Mesenchymal stem cell (in vitro differentiated cells and primary cell): ENCODE results near the gene PARP12.

ENCODE experiments used
- DNase-seq: peaks from one replicate; pipeline ENCODE4 v3.0.0-alpha.2; 2013
- H2AFZ ChIP-seq: one replicate; pipeline ENCODE4 v1.6.1; 2013; ENCODE audit warnings: low read depth, mild to moderate bottlenecking, control low read depth, inconsistent platforms, low read length, moderate library complexity
- H2AK5ac ChIP-seq: 2 replicates; pipeline ENCODE4 v1.6.1; 2013; ENCODE audit warnings: low read length, moderate library complexity, mild to moderate bottlenecking, inconsistent platforms; ENCODE audit not compliant: severe bottlenecking
- H2BK120ac ChIP-seq: one replicate; pipeline ENCODE4 v1.6.1; 2013; ENCODE audit warnings: low read depth, mild to moderate bottlenecking, inconsistent platforms, low read length, moderate library complexity
- H2BK12ac ChIP-seq, 2 experiments: one replicate each; pipeline ENCODE4 v1.6.1; 2013; ENCODE audit warnings: inconsistent platforms in 2 of 2, low read length in 2 of 2, mild to moderate bottlenecking in 2 of 2, moderate library complexity in 2 of 2, control low read depth in 1 of 2
- H2BK15ac ChIP-seq: one replicate; pipeline ENCODE4 v1.6.1; 2013; ENCODE audit warnings: mild to moderate bottlenecking, low read depth, inconsistent platforms; ENCODE audit not compliant: poor library complexity, severe bottlenecking
- H2BK5ac ChIP-seq: 2 replicates; pipeline ENCODE4 v1.6.1; 2013; ENCODE audit warnings: low read depth, mild to moderate bottlenecking, low read length, control low read depth, inconsistent platforms; ENCODE audit not compliant: poor library complexity, severe bottlenecking
- H3K14ac ChIP-seq, 2 experiments: one replicate each; pipeline ENCODE4 v1.6.1; 2013; ENCODE audit warnings: inconsistent platforms in 2 of 2, low read length in 2 of 2, control low read depth in 1 of 2, mild to moderate bottlenecking in 1 of 2, moderate library complexity in 1 of 2
- H3K18ac ChIP-seq, 2 experiments: one replicate each; pipeline ENCODE4 v1.6.1; 2013; ENCODE audit warnings: inconsistent platforms in 2 of 2, low read length in 2 of 2, control low read depth in 1 of 2, low read depth in 1 of 2, mild to moderate bottlenecking in 1 of 2
- H3K23ac ChIP-seq, 2 experiments: one replicate each; pipeline ENCODE4 v1.6.1; 2013; ENCODE audit warnings: inconsistent platforms in 2 of 2, low read length in 2 of 2, mild to moderate bottlenecking in 2 of 2, moderate library complexity in 2 of 2, control low read depth in 1 of 2
- H3K27ac ChIP-seq: 2 replicates; pipeline ENCODE4 v1.5.1; 2013; ENCODE audit warnings: mild to moderate bottlenecking, moderate library complexity, low read length, control low read depth, inconsistent platforms; ENCODE audit not compliant: poor library complexity, severe bottlenecking
- H3K27me3 ChIP-seq, 2 experiments: 2 replicates each; pipeline versions ENCODE4 v1.6.1 to v1.7.0; 2013; ENCODE audit warnings: low read length in 2 of 2, mild to moderate bottlenecking in 2 of 2, moderate library complexity in 2 of 2, control low read depth in 1 of 2, inconsistent platforms in 1 of 2; ENCODE audit not compliant: control insufficient read depth in 1 of 2, insufficient read depth in 1 of 2
- H3K36me3 ChIP-seq, 2 experiments: 2 replicates each; pipeline versions ENCODE4 v1.6.1 to v1.7.0; 2013; ENCODE audit warnings: low read length in 2 of 2, control low read depth in 1 of 2, inconsistent platforms in 1 of 2, low read depth in 1 of 2, mild to moderate bottlenecking in 1 of 2; ENCODE audit not compliant: insufficient read depth in 2 of 2, control insufficient read depth in 1 of 2
- H3K4ac ChIP-seq, 2 experiments: one replicate each; pipeline ENCODE4 v1.6.1; 2013; ENCODE audit warnings: inconsistent platforms in 2 of 2, low read length in 2 of 2, mild to moderate bottlenecking in 2 of 2, moderate library complexity in 2 of 2, control low read depth in 1 of 2, low read depth in 1 of 2
- H3K4me1 ChIP-seq: 2 replicates; pipeline ENCODE4 v1.6.1; 2013; ENCODE audit warnings: low read depth, low read length, control low read depth; ENCODE audit not compliant: control insufficient read depth, insufficient read depth
- H3K4me2 ChIP-seq: 2 replicates; pipeline ENCODE4 v1.6.1; 2013; ENCODE audit warnings: low read length, mild to moderate bottlenecking, inconsistent platforms; ENCODE audit not compliant: poor library complexity, severe bottlenecking
- H3K4me3 ChIP-seq, 2 experiments: 2 replicates each; pipeline versions ENCODE4 v1.5.1 to v1.7.0; 2013; ENCODE audit warnings: low read length in 2 of 2, mild to moderate bottlenecking in 2 of 2, control low read depth in 1 of 2, low read depth in 1 of 2; ENCODE audit not compliant: insufficient read depth in 1 of 2
- H3K79me1 ChIP-seq: replicated peaks from 2 replicates; pipeline ENCODE4 v1.6.1; 2013; ENCODE audit warnings: mild to moderate bottlenecking, control low read depth, low read length, inconsistent platforms; ENCODE audit not compliant: poor library complexity, severe bottlenecking
- H3K9ac ChIP-seq: 2 replicates; pipeline ENCODE4 v1.7.0; 2013; ENCODE audit warnings: mild to moderate bottlenecking, low read length, moderate library complexity
- H3K9me3 ChIP-seq: 2 replicates; pipeline ENCODE4 v1.7.0; 2013; ENCODE audit warnings: mild to moderate bottlenecking, low read length; ENCODE audit not compliant: control insufficient read depth
- H4K8ac ChIP-seq: one replicate; pipeline ENCODE4 v1.6.1; 2013; ENCODE audit warnings: inconsistent platforms, mild to moderate bottlenecking, low read length, moderate library complexity
- H4K91ac ChIP-seq: one replicate; pipeline ENCODE4 v1.6.1; 2013; ENCODE audit warnings: mild to moderate bottlenecking, low read length, inconsistent platforms
- WGBS: methylation state at CpG from one replicate; pipeline ENCODE4 v1.1.7; 2013; ENCODE audit warnings: mixed read lengths; 5-methylcytosine and 5-hydroxymethylcytosine counted together

Gene PARP12

DNA sequence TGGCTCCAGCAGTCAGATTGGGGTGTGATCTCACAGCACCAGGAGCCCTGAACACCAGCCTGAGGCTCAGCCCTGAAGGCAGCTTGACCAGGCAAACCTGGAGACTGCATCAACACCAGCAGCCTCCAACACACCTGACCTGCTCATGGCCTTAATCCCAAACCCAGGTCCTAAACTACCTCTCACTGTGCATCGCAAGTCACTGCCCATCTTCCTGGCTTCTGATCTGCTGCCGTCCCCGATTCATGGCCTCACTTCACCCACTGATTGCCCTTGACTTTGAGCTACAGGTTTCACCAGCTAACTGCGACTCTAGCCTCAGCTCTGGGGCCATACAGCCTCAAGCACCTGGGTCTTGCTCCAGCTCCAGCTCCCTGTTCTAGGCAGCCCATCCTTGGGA, 49.1 kb downstream of the PARP12 start:
- Histone ChIP-seq H2BK12ac (no peak overlapping the region), H3K79me1 (no peaks in the 10 kb centered on the region), H2BK120ac (no peak overlapping the region), H4K91ac (no peak overlapping the region), H2BK15ac (no peak overlapping the region), H3K9me3 (no peaks in the 10 kb centered on the region), H2AFZ (no peak overlapping the region), H3K4me1 (no peaks in the 10 kb centered on the region), H3K36me3 (no peaks in the 10 kb centered on the region), H2BK5ac (no peak overlapping the region), H3K4me2 (no peak overlapping the region), H3K27me3 (peaks cover 32 to 47% of the 10 kb centered on the region in 2 experiments), H2AK5ac (no peak overlapping the region), H3K9ac (no peak overlapping the region), H3K23ac (no peak overlapping the region), H3K4me3 (no peak overlapping the region), H3K27ac (no peak overlapping the region), H3K14ac (no peak overlapping the region), H4K8ac (no peak overlapping the region), H3K4ac (no peak overlapping the region), H3K18ac (no peak overlapping the region)
- DNase-seq = no peak
- WGBS = 94% methylated on average over 4 of the region's 4 CpGs

GRCh38 chr7:140010194-140010895, 52.4 kb downstream of the PARP12 start:
- H2AFZ ChIP-seq = no peak overlapping the region
- DNase-seq = no peak
- no peak overlapping the region for H3K14ac ChIP-seq
- no peak overlapping the region for H3K23ac ChIP-seq
- H3K36me3 ChIP-seq = no peaks in the 10 kb centered on the region
- H3K4me1 ChIP-seq = no peaks in the 10 kb centered on the region
- no peak overlapping the region for H3K4me2 ChIP-seq
- no peak overlapping the region for H4K8ac ChIP-seq
- no peaks in the 10 kb centered on the region for H3K9me3 ChIP-seq
- no peak overlapping the region for H4K91ac ChIP-seq
- no peak overlapping the region for H2BK5ac ChIP-seq
- H2BK15ac ChIP-seq = no peak overlapping the region
- no peak overlapping the region for H2BK120ac ChIP-seq
- H3K18ac ChIP-seq = no peak overlapping the region
- WGBS = 79% methylated on average over 8 of the region's 9 CpGs
- H3K27me3 ChIP-seq = peaks cover 29 to 50% of the 10 kb centered on the region in 2 experiments
- no peaks in the 10 kb centered on the region for H3K79me1 ChIP-seq
- no peak overlapping the region for H3K27ac ChIP-seq
- H3K9ac ChIP-seq = no peak overlapping the region
- H3K4ac ChIP-seq = no peak overlapping the region
- no peak overlapping the region for H2BK12ac ChIP-seq
- no peak overlapping the region for H2AK5ac ChIP-seq
- H3K4me3 ChIP-seq = no peak overlapping the region

- Histone ChIP-seq H3K23ac (no peak overlapping the region), H3K4ac (no peak overlapping the region), H3K14ac (no peak overlapping the region), H3K27me3 (peaks cover 25 to 46% of the 10 kb centered on the region in 2 experiments), H3K18ac (no peak overlapping the region), H2BK12ac (no peak overlapping the region), H3K4me1 (no peaks in the 10 kb centered on the region), H2BK5ac (no peak overlapping the region), H2AK5ac (no peak overlapping the region), H2BK120ac (no peak overlapping the region), H3K9ac (no peak overlapping the region), H2AFZ (no peak overlapping the region), H3K9me3 (no peaks in the 10 kb centered on the region), H3K4me2 (no peak overlapping the region), H4K8ac (no peak overlapping the region), H4K91ac (no peak overlapping the region), H3K36me3 (no peaks in the 10 kb centered on the region), H2BK15ac (no peak overlapping the region), H3K27ac (no peak overlapping the region), H3K79me1 (no peaks in the 10 kb centered on the region), H3K4me3 (no peak overlapping the region)
- no peak for DNase-seq
- WGBS = 80% methylated on average over 11 of the region's 11 CpGs
These were observed 53.0 kb downstream of the PARP12 start for GRCh38 chr7:140009735-140010134.

DNA sequence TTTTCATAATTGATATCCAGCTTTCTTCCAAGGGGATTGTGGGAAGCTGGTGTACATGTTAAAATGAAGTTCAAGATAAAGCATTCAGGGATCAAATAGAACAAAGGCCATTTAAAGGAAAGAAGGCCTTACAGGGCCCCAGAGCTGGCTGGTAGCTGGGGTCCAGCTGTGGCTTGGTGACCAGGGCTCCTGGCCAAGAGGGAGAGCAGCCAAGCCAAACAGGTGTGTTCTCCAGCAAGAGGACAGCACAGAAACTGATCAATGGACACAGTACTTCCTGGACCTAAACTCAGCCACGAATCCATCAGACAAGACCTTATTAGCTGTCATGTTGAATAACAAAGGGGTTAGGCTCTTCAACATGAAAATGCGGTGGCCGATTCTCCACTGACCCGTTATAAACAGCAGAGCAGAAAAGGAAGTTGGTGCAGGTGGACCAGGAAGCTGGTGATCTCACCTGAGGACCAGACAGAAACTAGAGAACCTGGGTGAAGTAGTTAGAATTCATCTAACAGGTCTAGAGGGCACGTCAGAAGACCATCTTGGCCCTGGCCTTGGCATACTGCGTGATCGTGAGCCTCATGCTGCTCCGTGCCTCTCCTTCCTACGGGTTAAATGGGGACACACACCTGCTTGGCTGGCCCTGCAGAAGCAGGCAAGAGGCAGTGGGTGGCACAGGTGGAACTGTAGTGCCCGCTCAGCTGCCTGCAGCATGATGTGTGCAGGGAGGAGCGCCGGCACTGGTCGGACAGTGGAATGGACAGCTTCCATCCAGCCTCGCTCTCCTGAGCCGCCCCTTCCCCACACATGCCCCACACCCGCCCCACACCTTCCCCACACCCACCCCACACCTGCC, 53.8 kb downstream of the PARP12 start:
- no peak overlapping the region for H2AK5ac ChIP-seq
- H4K91ac ChIP-seq = no peak overlapping the region
- H3K18ac ChIP-seq = no peak overlapping the region
- no peak overlapping the region for H3K4me2 ChIP-seq
- peaks cover 23 to 41% of the 10 kb centered on the region in 2 experiments for H3K27me3 ChIP-seq
- no peak overlapping the region for H3K4me3 ChIP-seq
- H3K9ac ChIP-seq = no peak overlapping the region
- no peak overlapping the region for H4K8ac ChIP-seq
- H3K4me1 ChIP-seq = no peaks in the 10 kb centered on the region
- WGBS = 94% methylated on average over 14 of the region's 16 CpGs
- DNase-seq = no peak
- no peak overlapping the region for H3K4ac ChIP-seq
- no peak overlapping the region for H2BK120ac ChIP-seq
- H3K14ac ChIP-seq = no peak overlapping the region
- no peaks in the 10 kb centered on the region for H3K79me1 ChIP-seq
- no peaks in the 10 kb centered on the region for H3K36me3 ChIP-seq
- no peak overlapping the region for H3K27ac ChIP-seq
- no peak overlapping the region for H3K23ac ChIP-seq
- no peak overlapping the region for H2BK12ac ChIP-seq
- H2BK5ac ChIP-seq = no peak overlapping the region
- H2AFZ ChIP-seq = no peak overlapping the region
- no peaks in the 10 kb centered on the region for H3K9me3 ChIP-seq
- H2BK15ac ChIP-seq = no peak overlapping the region
